NCI-H510A treated with DMSO at 0.1 percent for 48 hours (cell line): ENCODE measurements around the gene SF3B6.

Experiments
- DNase-seq: peaks from one replicate; lab custom pipeline; 2025; lab: John Stamatoyannopoulos, UW

SF3B6 gene

DNA sequence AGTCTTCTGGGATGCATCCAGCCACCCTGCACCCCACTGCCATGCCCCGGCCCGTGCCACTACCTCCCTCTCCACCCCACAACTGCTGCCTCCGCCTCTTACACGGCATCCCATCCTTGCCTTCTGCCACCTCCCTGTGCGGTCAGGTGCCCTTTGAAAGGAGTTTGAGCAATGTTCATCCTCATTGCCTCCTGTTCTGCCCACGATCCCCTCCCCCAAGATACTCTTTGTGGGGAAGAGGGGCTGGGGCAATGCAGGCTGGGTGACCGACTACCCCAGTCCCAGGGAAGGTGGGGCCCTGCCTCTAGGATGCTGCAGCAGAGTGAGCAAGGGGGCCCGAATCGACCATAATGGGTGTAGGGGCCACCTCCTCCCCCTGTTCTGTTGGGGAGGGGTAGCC is 57.9 kb downstream of the SF3B6 start:
- DNase-seq, result no peak

DNA sequence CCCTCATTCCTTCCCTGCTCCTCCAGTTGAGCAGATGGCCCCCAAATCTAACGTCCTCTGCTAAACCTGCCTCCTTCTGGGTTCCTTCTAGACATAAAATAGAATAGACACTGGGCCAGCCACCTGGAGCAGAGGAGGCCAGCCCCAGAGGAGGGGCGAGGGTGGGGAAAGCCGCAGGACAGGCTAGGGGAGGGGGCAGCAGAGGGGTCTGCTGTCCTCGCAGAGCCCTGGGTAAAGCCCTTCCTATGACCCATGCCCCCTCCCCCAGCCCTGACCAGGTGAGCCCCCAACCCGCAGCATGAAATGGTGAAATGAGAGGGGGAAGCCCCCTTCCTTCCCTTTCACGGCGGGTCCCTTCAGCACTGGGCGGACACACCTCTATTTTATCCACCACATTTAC is 58.4 kb downstream of the SF3B6 start:
- no peak for DNase-seq
